B cell (primary cell): ENCODE data around the gene VAC14. TPM values are rescaled to one million over a fixed set of nuclear protein-coding genes. Genes with fewer than 3 reads are reported as not detected.

Experiments
- ATAC-seq: fragments of 200-7000 bp; cut with Tn5 transposase; one replicate; pipeline ENCODE4 v1.10.0; 2021; ENCODE audit warnings: low read depth, mild to moderate bottlenecking, moderate number of reproducible peaks, moderate library complexity
- CTCF ChIA-PET: fragments of 350-600 bp; sonication (Branson Sonifier 250); formaldehyde crosslinking; loops from one replicate; lab custom pipeline; 2021; ENCODE audit warnings: antibody characterized with exemption, inconsistent platforms; lab: Charles Lee
- POLR2A ChIA-PET: fragments of 350-600 bp; sonication (Branson Sonifier 250); formaldehyde crosslinking; loops from one replicate; lab custom pipeline; 2021; ENCODE audit warnings: antibody characterized with exemption; lab: Charles Lee
- DNase-seq: peaks from one replicate; pipeline ENCODE4 v3.0.0; 2013
- H2AFZ ChIP-seq: 2 replicates; pipeline ENCODE4 v1.6.1; 2012; ENCODE audit warnings: mild to moderate bottlenecking, low read depth, low read length; ENCODE audit not compliant: insufficient read depth, poor library complexity, severe bottlenecking
- H3K27ac ChIP-seq, 2 donors: 1 replicate in 1 of 2; 2 replicates in 1 of 2; pipeline ENCODE4 v1.5.1; 2012 to 2013; ENCODE audit warnings: low read length in 2 of 2, mild to moderate bottlenecking in 2 of 2, moderate library complexity in 1 of 2
- H3K27me3 ChIP-seq, 4 experiments: fragments of 200-600 bp in 1 of 4; sonication (generic) in 1 of 4; replicated peaks in 1 of 4; 1 replicate in 2 of 4; 2 replicates in 2 of 4; pipeline versions ENCODE4 v1.6.1 to v1.7.0; 2013 to 2016; ENCODE audit warnings: low read length in 3 of 4, mild to moderate bottlenecking in 2 of 4, mixed read lengths in 1 of 4, moderate library complexity in 1 of 4; ENCODE audit not compliant: insufficient read depth in 4 of 4, control insufficient read depth in 3 of 4; ENCODE audit errors: control extremely low read depth in 1 of 4
- H3K36me3 ChIP-seq, 2 experiments: replicated peaks in 1 of 2; 1 replicate in 1 of 2; 2 replicates in 1 of 2; pipeline versions ENCODE4 v1.6.1 to v1.7.1; 2013; ENCODE audit warnings: low read length in 1 of 2; ENCODE audit not compliant: insufficient read depth in 2 of 2, control insufficient read depth in 1 of 2; ENCODE audit errors: control extremely low read depth in 1 of 2, extremely low read depth in 1 of 2
- H3K4me1 ChIP-seq, 2 donors: fragments of 200-600 bp in 1 of 2; sonication (generic) in 1 of 2; 1 replicate in 1 of 2; 2 replicates in 1 of 2; pipeline versions ENCODE4 v1.5.1 to v1.6.1; 2013 to 2017; ENCODE audit warnings: low read length in 2 of 2; ENCODE audit not compliant: control insufficient read depth in 2 of 2, insufficient read depth in 2 of 2
- H3K4me2 ChIP-seq: replicated peaks from 2 replicates; pipeline ENCODE3; 2012; ENCODE audit warnings: mild to moderate bottlenecking, low read depth, low read length; ENCODE audit not compliant: poor library complexity, severe bottlenecking
- H3K4me3 ChIP-seq, 5 experiments: fragments of 200-600 bp in 1 of 5; sonication (generic) in 1 of 5; 1 replicate in 3 of 5; 2 replicates in 2 of 5; pipeline versions ENCODE4 v1.5.1 to v1.7.0; 2011 to 2016; ENCODE audit warnings: low read length in 4 of 5, mild to moderate bottlenecking in 4 of 5, low read depth in 2 of 5, control low read depth in 1 of 5, moderate library complexity in 1 of 5; ENCODE audit not compliant: insufficient read depth in 1 of 5; ENCODE audit errors: control extremely low read depth in 1 of 5, extremely low read depth in 1 of 5
- H3K79me2 ChIP-seq: fragments of 200-600 bp; sonication (generic); one replicate; pipeline ENCODE4 v1.6.0; 2016; ENCODE audit warnings: low read length; ENCODE audit not compliant: control insufficient read depth, insufficient read depth
- H3K9ac ChIP-seq: fragments of 200-600 bp; sonication (generic); 2 replicates; pipeline ENCODE4 v1.6.1; 2017; ENCODE audit warnings: mild to moderate bottlenecking, low read length, moderate library complexity
- H3K9me3 ChIP-seq, 3 donors: one replicate each; pipeline versions ENCODE4 v1.6.1 to v1.7.1; 2013; ENCODE audit warnings: low read length in 2 of 3; ENCODE audit not compliant: control insufficient read depth in 2 of 3, insufficient read depth in 1 of 3; ENCODE audit errors: control extremely low read depth in 1 of 3
- H4K20me1 ChIP-seq: 2 replicates; pipeline ENCODE4 v1.6.0; 2012; ENCODE audit warnings: mild to moderate bottlenecking, low read length; ENCODE audit not compliant: insufficient read depth, control insufficient read depth, poor library complexity, severe bottlenecking
- H3K27ac Mint-ChIP-seq: one replicate; pipeline ENCODE4 v1.8.0; 2021; ENCODE audit warnings: mixed read lengths
- H3K27me3 Mint-ChIP-seq: one replicate; pipeline ENCODE4 v1.8.0; 2021; ENCODE audit warnings: mixed read lengths
- H3K4me1 Mint-ChIP-seq: one replicate; pipeline ENCODE4 v1.8.0; 2021; ENCODE audit warnings: mixed read lengths
- H3K4me3 Mint-ChIP-seq: one replicate; pipeline ENCODE4 v1.8.0; 2021; ENCODE audit warnings: mixed read lengths
- H3K9me3 Mint-ChIP-seq: one replicate; pipeline ENCODE4 v1.8.0; 2022; ENCODE audit warnings: mixed read lengths; ENCODE audit not compliant: insufficient read depth
- EZH2 ChIP-seq: IDR thresholded peaks from 2 replicates; pipeline ENCODE4 v1.6.1; 2012; ENCODE audit warnings: borderline replicate concordance, low read depth, mild to moderate bottlenecking, moderate library complexity, low read length; ENCODE audit not compliant: insufficient read depth, poor library complexity, severe bottlenecking
- WGBS: methylation state at CpG from one replicate; pipeline ENCODE4 v1.1.5; 2013; ENCODE audit warnings: missing lambda C conversion rate; ENCODE audit not compliant: insufficient coverage; 5-methylcytosine and 5-hydroxymethylcytosine counted together
- intact Hi-C: fragments of 100-400 bp; cut with micrococcal nuclease; formaldehyde crosslinking; loops from one replicate; pipeline ENCODE4 v1.10.0; 2022
- polyA plus RNA-seq: library from polyadenylated mRNA; depleted of rRNA; stranded (reverse); fragments of >200 nt; gene quantifications from 2 replicates; pipeline ENCODE4 v1.2.3, GENCODE V29; 2012
- total RNA-seq, 2 donors: library from RNA; stranded (reverse); fragments of 120-200 nt in 1 of 2; gene quantifications; 1 replicate in 1 of 2; 2 replicates in 1 of 2; pipeline versions ENCODE4 v1.2.3 to v1.2.4, GENCODE V29; 2013 to 2022
- TF ChIP-seq, protein P1 (sequence below): fragments of 200-600 bp; IDR thresholded peaks from one replicate; pipeline ENCODE4 v1.8.0; 2022; ENCODE audit warnings: antibody characterized with exemption, mild to moderate bottlenecking

VAC14 gene
- total and polyA plus RNA-seq, 2 donors (not counting 1 experiment from before 2014, with no cell fraction given), result 42.6 to 64.7 TPM

DNA sequence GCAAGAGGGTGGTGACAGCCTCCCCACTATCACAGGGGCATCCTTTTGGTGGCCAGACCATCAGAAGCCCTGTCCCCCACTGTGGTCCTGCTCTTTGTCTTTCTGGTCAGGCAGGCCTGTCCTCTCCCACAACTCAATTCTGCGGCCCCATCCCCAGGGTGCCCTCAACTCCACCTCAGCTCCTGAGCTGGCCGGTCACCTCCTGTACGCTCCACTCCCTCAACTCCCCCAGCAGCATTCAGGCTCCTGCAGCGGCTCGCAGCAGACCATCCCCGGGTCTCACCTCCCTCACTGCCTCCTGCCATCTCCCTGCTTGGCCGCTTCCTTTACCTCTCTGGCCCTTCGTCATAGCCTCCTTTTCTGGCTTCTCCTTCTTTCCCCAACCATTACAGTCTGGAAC, 71.7 kb downstream of the VAC14 start:
- WGBS, result 97% methylated on average over 8 of the region's 8 CpGs
- TF ChIP-seq EZH2, result no peak
- TF ChIP-seq, protein P1, sequence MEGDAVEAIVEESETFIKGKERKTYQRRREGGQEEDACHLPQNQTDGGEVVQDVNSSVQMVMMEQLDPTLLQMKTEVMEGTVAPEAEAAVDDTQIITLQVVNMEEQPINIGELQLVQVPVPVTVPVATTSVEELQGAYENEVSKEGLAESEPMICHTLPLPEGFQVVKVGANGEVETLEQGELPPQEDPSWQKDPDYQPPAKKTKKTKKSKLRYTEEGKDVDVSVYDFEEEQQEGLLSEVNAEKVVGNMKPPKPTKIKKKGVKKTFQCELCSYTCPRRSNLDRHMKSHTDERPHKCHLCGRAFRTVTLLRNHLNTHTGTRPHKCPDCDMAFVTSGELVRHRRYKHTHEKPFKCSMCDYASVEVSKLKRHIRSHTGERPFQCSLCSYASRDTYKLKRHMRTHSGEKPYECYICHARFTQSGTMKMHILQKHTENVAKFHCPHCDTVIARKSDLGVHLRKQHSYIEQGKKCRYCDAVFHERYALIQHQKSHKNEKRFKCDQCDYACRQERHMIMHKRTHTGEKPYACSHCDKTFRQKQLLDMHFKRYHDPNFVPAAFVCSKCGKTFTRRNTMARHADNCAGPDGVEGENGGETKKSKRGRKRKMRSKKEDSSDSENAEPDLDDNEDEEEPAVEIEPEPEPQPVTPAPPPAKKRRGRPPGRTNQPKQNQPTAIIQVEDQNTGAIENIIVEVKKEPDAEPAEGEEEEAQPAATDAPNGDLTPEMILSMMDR, result no peak
- no peak overlapping the region for H3K4me3 Mint-ChIP-seq
- Histone ChIP-seq H3K36me3 (peaks cover 0 to 50% of the 10 kb centered on the region in 2 experiments), H3K4me1 (no peaks in the 10 kb centered on the region), H3K79me2 (no peaks in the 10 kb centered on the region), H3K4me3 (no peak overlapping the region), H3K4me2 (no peak overlapping the region), H3K27me3 (no peaks in the 10 kb centered on the region), H3K9me3 (no peaks in the 10 kb centered on the region), H4K20me1 (no peaks in the 10 kb centered on the region), H2AFZ (no peak overlapping the region), H3K27ac (no peak overlapping the region), H3K9ac (no peak overlapping the region)
- H3K27ac Mint-ChIP-seq, result no peak overlapping the region
- no peaks in the 10 kb centered on the region for H3K27me3 Mint-ChIP-seq
- H3K4me1 Mint-ChIP-seq, result no peaks in the 10 kb centered on the region
- H3K9me3 Mint-ChIP-seq, result no peaks in the 10 kb centered on the region
- intact Hi-C loops, result no loop called here
- DNase-seq (no peak), ATAC-seq (no peak)
- ChIA-PET POLR2A (interaction anchor here (0.6 kb wide), 1 partner anchor 412 kb away, joined by 3 read pairs; no protein-coding TSS in a partner anchor), CTCF (no interaction called here)

DNA sequence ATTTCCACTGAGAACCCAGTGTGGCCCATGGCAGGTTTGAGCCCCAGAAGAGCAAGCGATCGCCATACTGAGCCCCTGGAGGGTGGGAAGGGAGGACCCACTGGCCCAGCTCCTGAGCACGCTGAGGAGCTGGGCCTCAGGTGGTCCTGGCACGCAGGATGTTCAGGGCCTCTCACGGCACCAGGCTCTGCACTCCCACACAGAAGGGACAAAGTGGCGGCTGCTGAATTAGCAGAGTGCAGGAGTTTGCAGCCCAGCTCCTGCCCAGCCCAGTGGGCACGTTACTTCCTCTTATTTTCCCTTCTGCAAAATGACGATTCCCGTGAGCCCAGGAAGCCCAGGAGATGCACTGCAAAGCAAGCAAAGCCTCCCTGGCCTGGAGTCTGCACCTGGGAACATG, 72.8 kb downstream of the VAC14 start:
- Histone ChIP-seq H3K4me3 (no peak overlapping the region), H3K79me2 (no peaks in the 10 kb centered on the region), H3K27ac (no peak overlapping the region), H3K4me2 (no peak overlapping the region), H3K9ac (no peak overlapping the region), H3K27me3 (no peaks in the 10 kb centered on the region), H4K20me1 (no peaks in the 10 kb centered on the region), H3K9me3 (no peaks in the 10 kb centered on the region), H2AFZ (no peak overlapping the region), H3K4me1 (no peaks in the 10 kb centered on the region), H3K36me3 (peaks cover 0 to 53% of the 10 kb centered on the region in 2 experiments)
- Mint-ChIP-seq H3K27me3 (no peaks in the 10 kb centered on the region), H3K9me3 (no peaks in the 10 kb centered on the region), H3K4me3 (no peak overlapping the region), H3K27ac (no peak overlapping the region), H3K4me1 (no peaks in the 10 kb centered on the region)
- TF ChIP-seq EZH2, result no peak
- TF ChIP-seq, protein P1, result no peak
- DNase-seq, result no peak
- POLR2A ChIA-PET, result no interaction called here
- ATAC-seq, result no peak
- CTCF ChIA-PET, result no interaction called here
- WGBS, result 73% methylated on average over 9 of the region's 9 CpGs
- intact Hi-C loops, result no loop called here
